GM10266 (cell line): ENCODE results near the gene PDE2A.

Experiments
- DNase-seq: peaks from one replicate; pipeline ENCODE4 v3.0.0; 2012; ENCODE audit errors: extremely low spot score
- CTCF ChIP-seq: IDR thresholded peaks from 2 replicates; pipeline ENCODE4 v1.5.1; 2012; ENCODE audit warnings: mild to moderate bottlenecking, low read depth; ENCODE audit not compliant: control insufficient read depth, insufficient read depth; ENCODE audit errors: missing control alignments

PDE2A gene

GRCh38 chr11:72591023-72591422 is 83.2 kb downstream of the PDE2A start:
- no peak for TF ChIP-seq CTCF
- DNase-seq, result no peak

GRCh38 chr11:72589802-72590761 is 84.1 kb downstream of the PDE2A start:
- no peak for DNase-seq
- peak; percentile 53 for TF ChIP-seq CTCF

GRCh38 chr11:72588421-72589410 is 85.5 kb downstream of the PDE2A start:
- TF ChIP-seq CTCF, result no peak
- no peak for DNase-seq

GRCh38 chr11:72587696-72588095 is 86.5 kb downstream of the PDE2A start:
- no peak for DNase-seq
- no peak for TF ChIP-seq CTCF

- DNase-seq, result no peak
- TF ChIP-seq CTCF, result no peak
These were observed 87.7 kb downstream of the PDE2A start for GRCh38 chr11:72586321-72587090.

GRCh38 chr11:72585762-72586311 is 88.4 kb downstream of the PDE2A start:
- peak; percentile 82 for TF ChIP-seq CTCF
- peak; percentile 90 for DNase-seq
